ENCODE measurements around the gene UBE3C. TPM values are rescaled to one million over a fixed set of nuclear protein-coding genes. Genes with fewer than 3 reads are reported as not detected.

UBE3C gene
- total and polyA plus RNA-seq, 9 of the 15 experiments (the other 6 are each of a cell fraction or from before 2014, with no cell fraction given): 9.6 to 91.7 (median 75.4) TPM

GRCh38 chr7:157265051-157265450, 126.3 kb downstream of the UBE3C start (continued):
- TF ChIP-seq DEAF1 (CRISPR knock-in tag; IDR thresholded peaks at IDR 0.05) (no peak), DMBX1 (CRISPR knock-in tag; IDR thresholded peaks at IDR 0.05; ENCODE audit: borderline replicate concordance) (no peak), RBM15 (IDR thresholded peaks at IDR 0.05; ENCODE audit: insufficient read depth, low read length) (no peak), BCOR (IDR thresholded peaks at IDR 0.05) (no peak), ZNF175 (CRISPR knock-in tag; IDR thresholded peaks at IDR 0.05; ENCODE audit: low read depth) (no peak)

- BruUV-seq (replicated peaks): no TSS peak
- no peak overlapping the region for H2AFZ ChIP-seq (ENCODE audit: low read depth, low read length)
- DNase-seq (ENCODE audit: extremely low read depth in 1 of 4, low spot score in 3 of 4) (peak in 1 of 4 experiments; percentile 14), ATAC-seq (no peak), FAIRE-seq (no peak)
- H3K36me3 ChIP-seq (ENCODE audit: control insufficient read depth, insufficient read depth, low read length): peaks cover 92% of the 10 kb centered on the region
- H4K20me1 ChIP-seq (replicated peaks; ENCODE audit: control insufficient read depth, insufficient read depth, low read length): no peaks in the 10 kb centered on the region
- no peaks in the 10 kb centered on the region for H3K79me2 ChIP-seq (ENCODE audit: control insufficient read depth, insufficient read depth, low read length)
- POLR2A ChIA-PET: interaction anchor here (0.6 kb wide), 1 partner anchor 11 kb away, joined by 3 read pairs; no protein-coding TSS in a partner anchor
- H3K9ac ChIP-seq (ENCODE audit: insufficient read depth in 1 of 2, low read depth in 2 of 2, low read length in 2 of 2): no peak overlapping the region
- intact Hi-C loops (cut with micrococcal nuclease): no loop called here
- no peaks in the 10 kb centered on the region for H3K27me3 ChIP-seq (ENCODE audit: control insufficient read depth in 2 of 2, insufficient read depth in 2 of 2, low read length in 2 of 2)
- H3K9me1 ChIP-seq (ENCODE audit: control insufficient read depth, insufficient read depth, low read length): no peaks in the 10 kb centered on the region
- H3K27ac ChIP-seq (ENCODE audit: extremely low read depth, low read depth, low read length): no peak overlapping the region
- no peak overlapping the region for H3K4me3 ChIP-seq
- no peak for TF ChIP-seq ZNF655 (CRISPR knock-in tag; IDR thresholded peaks at IDR 0.05)
- no peak for TF ChIP-seq BCOR (IDR thresholded peaks at IDR 0.05)
- TF ChIP-seq MITF (IDR thresholded peaks at IDR 0.05): no peak
- no peak for TF ChIP-seq BRD9 (IDR thresholded peaks at IDR 0.05; ENCODE audit: low read depth, partially characterized antibody)
- no peak for TF ChIP-seq MXI1 (IDR thresholded peaks at IDR 0.05; ENCODE audit: low read depth, low read length)
- H3K4me2 ChIP-seq (ENCODE audit: insufficient read depth, low read length): no peak overlapping the region
- H3K4me1 ChIP-seq (replicated peaks in 1 of 2; ENCODE audit: control insufficient read depth in 2 of 2, insufficient read depth in 2 of 2, low read length in 2 of 2): peaks cover 0 to 5% of the 10 kb centered on the region in 2 experiments; a peak in 1 of 5 replicates
- H3K9me3 ChIP-seq (replicated peaks; ENCODE audit: control insufficient read depth, insufficient read depth, low read depth, low read length): no peaks in the 10 kb centered on the region
- in situ Hi-C loops (cut with MboI): no loop called here
- 92% methylated on average over 7 of the region's 7 CpGs for WGBS (ENCODE audit: insufficient coverage, low coverage, missing lambda C conversion rate)
- CTCF ChIA-PET (ENCODE audit: low intra/inter-chr PET ratio): no interaction called here
These were observed 127.5 kb downstream of the UBE3C start for GRCh38 chr7:157266272-157266671.

All from K562 (cell line).